DMS114 treated with DMSO at 0.1 percent for 48 hours (cell line): Measurements from ENCODE around the gene SLC9A9.

Experiments used
- DNase-seq: peaks from one replicate; lab custom pipeline; 2025; ENCODE audit not compliant: unreplicated experiment; lab: John Stamatoyannopoulos, UW

The SLC9A9 gene

DNA sequence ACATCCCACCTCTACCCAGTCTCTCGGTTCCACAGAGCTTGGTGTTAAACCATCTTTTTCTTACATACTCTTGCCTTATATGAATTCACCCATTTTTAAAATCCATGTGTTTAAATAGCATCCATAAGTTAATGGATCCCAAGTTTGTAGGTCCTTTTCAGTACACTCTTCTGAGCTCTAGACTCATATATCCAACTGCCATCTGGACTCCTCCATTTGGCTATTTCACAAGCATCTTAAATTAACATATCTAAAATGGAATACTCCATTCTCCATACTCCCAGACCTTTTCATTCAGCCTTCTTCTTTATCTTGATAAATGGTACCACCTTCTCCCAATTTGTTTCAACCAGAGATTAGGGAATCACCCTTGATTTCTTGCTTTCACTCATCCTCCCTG lies 615.3 kb downstream of the SLC9A9 start:
- DNase-seq = no peak

DNA sequence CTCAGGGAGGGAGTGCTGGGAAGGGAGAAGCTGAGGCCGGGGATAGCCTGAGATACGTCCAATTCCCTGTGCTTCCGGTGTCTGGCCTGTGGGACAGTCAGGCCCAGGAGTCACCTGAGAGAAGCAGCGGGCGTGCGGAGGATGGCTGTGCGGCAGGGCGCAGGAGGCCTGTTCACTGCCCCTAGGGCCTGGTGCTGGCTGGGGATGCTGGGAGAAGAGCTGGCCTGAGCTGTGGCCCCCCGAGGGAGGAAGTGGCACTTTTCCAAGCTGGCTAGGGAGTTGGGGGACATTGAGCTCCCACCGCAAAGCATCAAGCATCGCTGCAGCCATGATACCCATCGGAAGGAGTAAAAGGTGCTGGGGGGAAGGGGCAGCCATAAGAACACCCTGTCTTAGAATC lies 619.9 kb downstream of the SLC9A9 start:
- DNase-seq = no peak

DNA sequence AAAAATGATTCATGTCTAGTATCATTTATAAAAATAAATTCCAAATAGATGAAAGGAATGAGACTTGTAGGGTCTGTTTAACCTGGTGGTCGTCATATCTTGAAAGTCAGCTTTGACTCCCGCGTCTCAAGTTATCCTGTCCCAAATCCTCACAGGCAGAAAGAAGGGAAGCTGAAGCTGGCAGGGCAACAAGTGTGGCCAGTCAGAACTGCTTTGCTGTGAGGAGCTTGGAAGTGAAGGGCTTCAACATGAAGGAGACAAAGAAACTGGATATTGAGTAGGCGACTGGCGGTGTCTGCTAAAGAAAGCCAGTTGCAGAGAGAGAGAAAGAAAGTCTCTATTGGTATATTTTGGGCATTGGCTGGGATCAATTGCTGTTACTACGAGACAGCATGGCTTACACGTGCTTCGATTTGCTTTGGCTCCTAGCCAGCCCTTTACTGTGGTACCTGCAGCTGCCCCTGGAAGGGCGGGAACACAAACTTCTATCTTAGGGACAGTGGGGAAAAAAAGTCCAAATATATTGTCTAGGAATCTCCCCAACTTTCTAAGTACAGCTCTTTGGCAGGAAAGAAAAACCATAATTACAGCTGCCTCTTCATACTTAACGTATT lies 621.5 kb downstream of the SLC9A9 start:
- DNase-seq = no peak

DNA sequence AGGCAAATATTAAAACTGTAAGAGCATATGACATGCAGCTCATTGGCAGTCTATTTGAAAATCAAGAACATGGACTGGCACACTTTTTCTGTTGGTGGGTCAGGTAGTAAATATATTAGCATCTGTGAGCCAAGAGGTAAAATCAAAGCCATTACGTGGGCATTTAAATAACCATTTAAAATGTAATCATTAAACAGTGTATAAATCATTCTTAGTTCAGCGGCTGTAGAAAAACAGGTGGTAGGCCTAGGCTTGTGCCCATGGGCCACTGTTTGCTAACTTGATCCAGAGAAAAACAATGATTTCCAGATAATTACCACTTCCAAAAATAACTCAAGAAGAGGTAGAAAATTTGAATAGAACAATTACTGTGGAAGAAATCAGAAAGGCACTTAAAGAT lies 623.6 kb downstream of the SLC9A9 start:
- no peak for DNase-seq

DNA sequence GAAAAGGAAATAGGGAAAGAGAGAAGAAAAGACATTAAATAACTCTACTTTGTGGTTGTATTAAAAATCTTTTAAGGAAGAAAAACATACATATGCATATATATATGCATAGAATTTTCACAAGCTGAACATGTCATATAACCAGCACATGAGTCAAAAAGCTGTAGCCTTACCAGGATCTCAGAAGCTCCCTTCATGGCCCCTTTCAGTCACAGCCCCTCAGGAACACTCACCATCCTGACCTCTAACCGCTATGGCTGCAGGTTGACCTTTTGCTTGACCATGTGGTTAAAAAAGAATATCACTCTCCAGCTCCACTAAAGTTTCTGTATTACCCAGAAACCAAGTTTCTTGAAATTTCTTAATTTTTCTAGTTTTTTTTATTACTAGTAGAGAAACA lies 625.3 kb downstream of the SLC9A9 start:
- DNase-seq = no peak

DNA sequence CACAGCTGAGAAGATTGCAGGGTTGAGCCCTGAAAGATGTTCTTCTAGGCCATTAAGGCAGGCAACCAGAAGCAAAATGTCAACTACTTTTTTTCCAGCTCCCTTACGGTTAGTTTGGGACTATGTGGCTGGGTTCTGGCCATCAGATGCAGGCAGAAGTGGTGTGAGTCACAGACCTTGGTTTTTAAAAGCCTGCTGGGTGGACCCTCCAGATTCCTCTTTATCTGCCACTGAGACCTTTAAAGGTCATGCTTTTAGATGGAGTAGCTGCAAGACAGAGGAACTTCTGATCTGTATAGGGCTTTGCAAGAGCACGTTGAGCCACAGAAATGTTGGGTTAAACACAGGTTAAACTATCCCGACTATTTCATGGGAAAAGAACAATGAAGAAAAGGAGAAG lies 625.8 kb downstream of the SLC9A9 start:
- no peak for DNase-seq

DNA sequence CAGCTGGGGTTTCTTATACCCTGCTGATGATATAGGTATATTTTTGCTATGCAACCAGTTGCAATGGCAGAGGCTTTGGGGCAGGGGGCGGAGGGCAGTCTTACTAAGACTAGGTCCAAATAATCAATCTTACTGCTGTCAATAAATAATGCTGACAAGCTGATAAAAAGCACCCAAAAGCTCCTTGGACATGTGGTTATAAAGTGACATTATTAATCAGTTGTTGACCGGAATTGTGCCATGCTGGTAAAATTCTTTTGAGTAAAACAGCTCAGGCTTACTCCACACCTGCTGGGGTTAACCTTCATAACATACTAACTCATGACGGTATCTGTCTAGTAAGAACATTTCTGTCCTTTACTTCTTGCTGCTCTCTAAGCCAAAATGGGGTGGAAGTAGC lies 626.8 kb downstream of the SLC9A9 start:
- no peak for DNase-seq

DNA sequence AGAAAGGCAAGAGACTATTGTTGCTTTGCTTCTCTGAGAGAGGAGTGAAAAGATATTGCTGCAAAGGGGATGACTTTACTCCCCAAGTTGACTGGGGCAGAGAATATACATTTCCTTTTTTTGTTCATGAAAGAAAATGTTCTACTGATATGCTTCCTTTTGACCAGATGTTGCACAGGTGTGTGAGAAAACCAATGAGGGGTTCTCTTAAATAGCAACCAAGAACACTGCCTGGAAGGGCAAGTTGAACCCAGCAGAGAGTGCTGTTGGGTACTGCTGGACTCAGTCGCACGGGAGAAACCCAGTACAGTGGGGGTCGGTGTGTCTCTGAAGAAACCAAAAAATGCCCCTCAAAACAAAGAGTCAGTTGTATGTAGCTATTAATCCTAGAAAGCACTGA lies 627.5 kb downstream of the SLC9A9 start:
- DNase-seq = no peak

DNA sequence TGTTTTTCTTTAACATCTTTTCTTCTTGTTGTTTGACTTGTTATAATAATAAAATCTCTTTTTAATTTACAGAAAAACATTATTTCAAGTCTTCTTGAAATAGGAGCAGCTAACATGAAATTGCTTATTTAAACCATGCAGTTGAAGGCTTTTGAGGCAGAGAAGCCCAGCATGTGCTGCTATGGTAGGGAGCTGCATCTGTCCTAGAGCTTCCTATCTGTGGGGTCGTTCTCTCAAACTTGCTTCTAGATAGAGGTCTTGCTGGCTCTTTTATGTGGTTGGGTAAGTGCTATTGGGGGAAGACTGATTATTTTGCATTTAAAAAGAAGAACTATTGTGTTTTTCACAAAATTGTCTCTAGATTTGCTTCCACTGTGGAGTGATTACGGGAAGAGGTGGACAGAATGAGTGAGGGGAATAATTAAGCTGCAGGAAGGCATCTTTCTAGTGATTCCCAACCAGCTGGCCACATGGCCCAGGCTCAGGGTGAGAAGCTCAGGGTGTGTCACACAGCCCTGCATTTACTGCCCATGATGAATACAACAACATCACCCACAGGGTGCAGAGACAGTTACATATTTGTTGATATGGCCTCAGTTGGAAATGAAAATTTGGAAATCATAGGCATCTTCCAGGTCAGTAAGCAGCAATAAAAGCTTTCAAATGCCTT lies 630.0 kb downstream of the SLC9A9 start:
- DNase-seq = no peak

DNA sequence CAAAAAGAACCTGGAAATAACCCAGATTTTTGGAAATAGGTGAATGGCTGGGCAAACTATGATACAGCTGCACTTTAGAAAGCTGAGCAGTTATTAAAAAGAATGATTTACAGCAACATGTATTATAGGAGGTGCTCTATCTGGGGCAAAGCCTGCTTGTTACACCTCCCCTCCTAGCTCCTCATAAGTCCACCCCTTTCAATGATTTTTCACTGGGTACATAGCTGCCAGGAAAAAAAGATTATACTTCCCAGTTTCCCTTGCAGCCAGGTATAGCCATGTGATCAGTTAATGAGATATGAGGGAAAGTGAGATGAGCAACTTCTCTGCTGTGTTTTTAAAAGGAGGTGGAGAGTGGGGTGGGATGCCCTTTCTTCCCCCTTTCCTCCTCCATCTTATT lies 631.0 kb downstream of the SLC9A9 start:
- no peak for DNase-seq

DNA sequence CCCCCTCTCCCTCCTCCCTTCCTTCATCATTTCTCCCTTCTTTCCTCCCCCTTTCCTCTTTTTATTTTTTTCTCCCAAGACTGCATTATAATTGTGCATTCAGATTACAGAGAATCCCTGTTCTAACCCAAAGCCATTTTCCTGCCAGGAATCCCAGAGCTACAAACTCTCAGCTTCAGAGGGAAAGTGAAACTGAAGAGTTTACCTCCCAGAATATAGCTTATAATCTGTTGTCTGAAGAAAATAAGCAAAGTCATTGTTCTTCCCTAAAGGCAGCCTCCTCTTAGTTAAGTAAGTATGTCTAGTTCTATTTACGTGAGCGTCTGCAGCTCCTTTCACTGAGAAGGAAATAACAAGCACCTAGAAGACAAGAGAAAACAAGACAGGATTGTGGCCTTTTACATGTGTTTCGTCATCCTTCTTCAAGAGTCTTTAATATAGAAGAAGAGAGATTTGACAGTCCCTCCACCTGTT lies 631.5 kb downstream of the SLC9A9 start:
- DNase-seq = no peak
